H1 (cell line): ENCODE data around the gene TARBP2. TPM values are rescaled to one million over a fixed set of nuclear protein-coding genes. Genes with fewer than 3 reads are reported as not detected.
A peak's percentile ranks its signal among the peaks of the same experiment; 100 is the strongest.

Experiments
- CTCF ChIA-PET: fragments of 300-600 bp; sonication (Branson Sonifier 250); formaldehyde crosslinking; loops from one replicate; lab custom pipeline; 2021; ENCODE audit not compliant: partially characterized antibody; lab: Charles Lee
- POLR2A ChIA-PET: fragments of 300-600 bp; sonication (Branson Sonifier 250); formaldehyde crosslinking; loops from one replicate; lab custom pipeline; 2021; ENCODE audit warnings: inconsistent platforms; ENCODE audit not compliant: partially characterized antibody; lab: Charles Lee
- DNase-seq, 2 experiments: peaks; one replicate each; pipeline versions ENCODE4 v3.0.0 to v3.0.0-alpha.2; 2010 to 2022; ENCODE audit warnings: low spot score in 2 of 2, low read depth in 1 of 2, mixed read lengths in 1 of 2
- FAIRE-seq: peaks from 2 replicates; lab custom pipeline; 2011; peaks lifted over from hg19 to GRCh38; lab: Jason Lieb, UNC
- H2AFZ ChIP-seq: 2 replicates; pipeline ENCODE4 v1.8.1; 2012; ENCODE audit warnings: low read length, inconsistent platforms
- H2AK5ac ChIP-seq: 2 replicates; pipeline ENCODE4 v1.6.1; 2013; ENCODE audit warnings: low read depth, low read length
- H2BK120ac ChIP-seq: replicated peaks from 2 replicates; pipeline ENCODE3; 2013; ENCODE audit warnings: low read depth, low read length, inconsistent platforms
- H2BK12ac ChIP-seq: 2 replicates; pipeline ENCODE4 v1.6.1; 2013; ENCODE audit warnings: low read depth, low read length
- H2BK15ac ChIP-seq: 2 replicates; pipeline ENCODE4 v1.6.1; 2013; ENCODE audit warnings: low read length
- H2BK20ac ChIP-seq: 2 replicates; pipeline ENCODE4 v1.6.1; 2013; ENCODE audit warnings: low read length
- H2BK5ac ChIP-seq: 2 replicates; pipeline ENCODE4 v1.6.1; 2013; ENCODE audit warnings: low read depth, low read length
- H3K14ac ChIP-seq: 2 replicates; pipeline ENCODE4 v1.6.1; 2013; ENCODE audit warnings: inconsistent platforms; ENCODE audit not compliant: insufficient read length
- H3K18ac ChIP-seq: 2 replicates; pipeline ENCODE4 v1.6.1; 2013; ENCODE audit warnings: low read length; ENCODE audit errors: extremely low read depth
- H3K23ac ChIP-seq: 2 replicates; pipeline ENCODE4 v1.6.1; 2013; ENCODE audit warnings: inconsistent platforms; ENCODE audit not compliant: insufficient read length
- H3K23me2 ChIP-seq: 2 replicates; pipeline ENCODE4 v1.6.1; 2013; ENCODE audit warnings: low read depth, low read length
- H3K27ac ChIP-seq: 2 replicates; pipeline ENCODE4 v1.6.1; 2011; ENCODE audit warnings: low read depth, low read length, inconsistent platforms
- H3K27me3 ChIP-seq, 4 experiments: replicated peaks in 1 of 4; 1 replicate in 1 of 4; 2 replicates in 3 of 4; pipeline versions ENCODE4 v1.6.1 to v1.8.1; 2011 to 2013; ENCODE audit warnings: low read length in 3 of 4, mild to moderate bottlenecking in 3 of 4, inconsistent platforms in 2 of 4, mixed read lengths in 2 of 4, moderate library complexity in 1 of 4; ENCODE audit not compliant: control insufficient read depth in 3 of 4, insufficient read depth in 3 of 4; ENCODE audit errors: extremely low read depth in 1 of 4
- H3K36me3 ChIP-seq, 4 experiments: 2 replicates each; pipeline versions ENCODE4 v1.6.1 to v1.8.1; 2011 to 2013; ENCODE audit warnings: mild to moderate bottlenecking in 4 of 4, low read length in 3 of 4, moderate library complexity in 2 of 4, control low read depth in 1 of 4, inconsistent platforms in 1 of 4; ENCODE audit not compliant: insufficient read depth in 4 of 4, control insufficient read depth in 2 of 4
- H3K4ac ChIP-seq: replicated peaks from 2 replicates; pipeline ENCODE3; 2013; ENCODE audit warnings: low read length, low read depth, mixed read lengths, inconsistent platforms; ENCODE audit not compliant: insufficient read length
- H3K4me1 ChIP-seq, 4 experiments: replicated peaks in 1 of 4; 1 replicate in 1 of 4; 2 replicates in 3 of 4; pipeline versions ENCODE4 v1.6.1 to v1.8.1; 2011 to 2013; ENCODE audit warnings: low read length in 3 of 4, inconsistent platforms in 2 of 4, mixed read lengths in 1 of 4; ENCODE audit not compliant: insufficient read depth in 4 of 4, control insufficient read depth in 3 of 4
- H3K4me2 ChIP-seq, 2 experiments: 2 replicates each; pipeline versions ENCODE4 v1.6.1 to v1.8.1; 2011 to 2013; ENCODE audit warnings: low read depth in 2 of 2, low read length in 2 of 2, control low read depth in 1 of 2, inconsistent platforms in 1 of 2, mild to moderate bottlenecking in 1 of 2; ENCODE audit not compliant: insufficient read depth in 1 of 2
- H3K4me3 ChIP-seq, 4 experiments: fragments of 200-600, 300-600 bp in 1 of 4; sonication (generic), shearing (Covaris generic), sonication (Bioruptor Twin) in 1 of 4; 2 replicates each; pipeline versions ENCODE4 v1.5.1 to v1.8.1; 2011 to 2016; ENCODE audit warnings: low read length in 4 of 4, low read depth in 3 of 4, control low read depth in 2 of 4, inconsistent platforms in 2 of 4, mild to moderate bottlenecking in 2 of 4, mixed read lengths in 1 of 4, moderate library complexity in 1 of 4; ENCODE audit not compliant: insufficient read depth in 2 of 4; ENCODE audit errors: extremely low read depth in 1 of 4
- H3K56ac ChIP-seq: replicated peaks from 2 replicates; pipeline ENCODE3; 2013; ENCODE audit warnings: low read depth, mild to moderate bottlenecking, mixed read lengths, low read length, inconsistent platforms; ENCODE audit not compliant: insufficient read length
- H3K79me1 ChIP-seq: 2 replicates; pipeline ENCODE4 v1.6.1; 2013; ENCODE audit warnings: low read depth, low read length, control low read depth
- H3K79me2 ChIP-seq, 2 experiments: 2 replicates each; pipeline versions ENCODE4 v1.6.1 to v1.8.1; 2012 to 2013; ENCODE audit warnings: low read length in 2 of 2, mild to moderate bottlenecking in 2 of 2, inconsistent platforms in 1 of 2; ENCODE audit not compliant: insufficient read depth in 2 of 2, control insufficient read depth in 1 of 2
- H3K9ac ChIP-seq, 4 experiments: replicated peaks in 1 of 4; 1 replicate in 1 of 4; 2 replicates in 3 of 4; pipeline versions ENCODE4 v1.6.1 to v1.8.1; 2011 to 2013; ENCODE audit warnings: low read depth in 3 of 4, low read length in 3 of 4, control low read depth in 2 of 4, mild to moderate bottlenecking in 2 of 4, moderate library complexity in 2 of 4, inconsistent platforms in 1 of 4; ENCODE audit errors: extremely low read depth in 1 of 4
- H3K9me3 ChIP-seq, 2 experiments: 2 replicates each; pipeline versions ENCODE4 v1.6.1 to v1.8.1; 2012 to 2013; ENCODE audit warnings: mild to moderate bottlenecking in 2 of 2, moderate library complexity in 2 of 2, control low read depth in 1 of 2, inconsistent platforms in 1 of 2, low read depth in 1 of 2, low read length in 1 of 2, mixed read lengths in 1 of 2; ENCODE audit not compliant: insufficient read depth in 2 of 2
- H4K20me1 ChIP-seq, 2 experiments: replicated peaks in 1 of 2; 2 replicates each; pipeline versions ENCODE3 to v1.8.1; 2011 to 2013; ENCODE audit warnings: inconsistent platforms in 2 of 2, low read length in 2 of 2, mild to moderate bottlenecking in 1 of 2; ENCODE audit not compliant: insufficient read depth in 2 of 2, control insufficient read depth in 1 of 2
- H4K5ac ChIP-seq: 2 replicates; pipeline ENCODE4 v1.6.1; 2013; ENCODE audit warnings: low read length, low read depth, mixed read lengths, inconsistent platforms; ENCODE audit not compliant: insufficient read length
- H4K8ac ChIP-seq: 2 replicates; pipeline ENCODE4 v1.8.0; 2013; ENCODE audit warnings: mild to moderate bottlenecking, moderate library complexity, low read length, inconsistent platforms; ENCODE audit not compliant: insufficient read depth; ENCODE audit errors: extremely low read depth
- H4K91ac ChIP-seq: replicated peaks from 2 replicates; pipeline ENCODE3; 2013; ENCODE audit warnings: low read length, mixed read lengths, inconsistent platforms; ENCODE audit not compliant: insufficient read length
- POLR2A ChIP-seq, 2 experiments: IDR thresholded peaks; 1 replicate in 1 of 2; 2 replicates in 1 of 2; pipeline ENCODE4 v1.6.1; 2011; ENCODE audit warnings: low read depth in 2 of 2, low read length in 2 of 2, mild to moderate bottlenecking in 2 of 2; ENCODE audit errors: control extremely low read depth in 1 of 2
- SRF ChIP-seq: IDR thresholded peaks from 2 replicates; pipeline ENCODE4 v1.6.1; 2011; ENCODE audit warnings: mild to moderate bottlenecking, low read depth, low read length, moderate library complexity
- WGBS, 2 experiments: shearing (Covaris generic) in 1 of 2; methylation state at CpG; one replicate each; pipeline versions ENCODE4 v1.1.6 to v1.1.7; 2013 to 2015; ENCODE audit warnings: low lambda C conversion rate in 2 of 2, mixed read lengths in 2 of 2, inconsistent platforms in 1 of 2, low coverage in 1 of 2, missing lambda C conversion rate in 1 of 2; ENCODE audit not compliant: insufficient replicate concordance in 2 of 2, insufficient coverage in 1 of 2, insufficient read length in 1 of 2; ENCODE audit errors: extremely low coverage in 1 of 2, missing lambda C conversion rate in 1 of 2; 5-methylcytosine and 5-hydroxymethylcytosine counted together
- polyA plus RNA-seq, 7 experiments: library from polyadenylated mRNA; depleted of rRNA in 3 of 7; stranded (reverse) in 5 of 7; unstranded in 2 of 7; fragments of >200 nt in 5 of 7; fragments of 200-250 nt in 2 of 7; gene quantifications; 1 replicate in 5 of 7; 2 replicates in 1 of 7; 4 replicates in 1 of 7; pipeline versions ENCODE4 v1.2.1 to v1.2.3, GENCODE V29; 2011 to 2013; ENCODE audit warnings: missing spikeins in 2 of 7, mixed read lengths in 2 of 7
- total RNA-seq: library from RNA; stranded (reverse); fragmentation: NEBNext Ultra II Directional; extraction: Animal tissue kit (Norgen Biotek cat#: 25700); gene quantifications from 2 replicates; pipeline ENCODE4 v1.2.1, GENCODE V29; 2021

TARBP2 gene
- total and polyA plus RNA-seq, 2 of the 8 experiments (the other 6 are each of a cell fraction or from before 2014, with no cell fraction given), result 69.9 to 122 TPM

- DNase-seq, result no peak
- Histone ChIP-seq H3K9ac (peak overlapping the region in 1 of 4 experiments; percentile 44; a peak in 1 of 7 replicates), H3K27me3 (no peaks in the 10 kb centered on the region), H2AK5ac (no peak overlapping the region), H3K9me3 (no peaks in the 10 kb centered on the region), H2BK5ac (no peak overlapping the region), H2BK20ac (no peak overlapping the region), H3K4me1 (peaks cover 0 to 8% (median 2%) of the 10 kb centered on the region in 4 experiments; a peak in 3 of 7 replicates), H2BK120ac (no peak overlapping the region), H3K56ac (no peak overlapping the region), H3K18ac (no peak overlapping the region), H3K4me3 (peak overlapping the region; percentile 89 to 99 (median 94); a peak in 7 of 8 replicates), H2AFZ (no peak overlapping the region), H3K36me3 (peaks cover 43 to 59% (median 50%) of the 10 kb centered on the region in 4 experiments), H4K5ac (no peak overlapping the region), H4K8ac (no peak overlapping the region), H3K23me2 (peaks cover 7% of the 10 kb centered on the region), H2BK12ac (no peak overlapping the region), H4K91ac (no peak overlapping the region), H3K23ac (no peak overlapping the region), H2BK15ac (no peak overlapping the region), H3K79me1 (peaks cover 7% of the 10 kb centered on the region; the same call in 1 of the 2 replicates), H3K14ac (no peak overlapping the region), H3K4ac (no peak overlapping the region), H3K4me2 (peak overlapping the region; percentile 73 to 81), H3K27ac (no peak overlapping the region), H4K20me1 (peaks cover 31 to 32% of the 10 kb centered on the region in 2 experiments), H3K79me2 (peaks cover 29 to 65% of the 10 kb centered on the region in 2 experiments)
- TF ChIP-seq SRF, result no peak
- peak in 1 of 2 experiments; percentile 3; a peak in 1 of 3 replicates for TF ChIP-seq POLR2A (IDR thresholded peaks at IDR 0.05; ENCODE audit: control extremely low read depth in 1 of 2, low read depth in 2 of 2, low read length in 2 of 2)
- CTCF ChIA-PET, result interaction anchor here (0.9 to 4.0 kb wide), 7 partner anchors 9 to 127 kb away, joined by 3 to 24 read pairs (median 6); no protein-coding TSS in a partner anchor
- POLR2A ChIA-PET, result interaction anchor here (0.8 to 57.6 kb wide), 20 partner anchors 9 to 273 kb away, joined by 3 to 3397 read pairs (median 4); partner anchors contain the start of genes AMHR2, CSAD, MAP3K12 and NPFF
- 81% methylated on average over 6 of the region's 6 CpGs; no CpG with 5 or more reads in 1 of the 2 experiments for WGBS, 2 experiments
- no peak for FAIRE-seq
These were observed 47.0 kb upstream of the TARBP2 start for GRCh38 chr12:53453953-53454640.
